H1 (cell line): ENCODE measurements around the gene PTPRT. TPM values are rescaled to one million over a fixed set of nuclear protein-coding genes. Genes with fewer than 3 reads are reported as not detected.

ENCODE experiments used
- CTCF ChIA-PET: fragments of 300-600 bp; sonication (Branson Sonifier 250); formaldehyde crosslinking; loops from one replicate; lab custom pipeline; 2021; ENCODE audit not compliant: partially characterized antibody; lab: Charles Lee
- POLR2A ChIA-PET: fragments of 300-600 bp; sonication (Branson Sonifier 250); formaldehyde crosslinking; loops from one replicate; lab custom pipeline; 2021; ENCODE audit warnings: inconsistent platforms; ENCODE audit not compliant: partially characterized antibody; lab: Charles Lee
- DNase-seq, 2 experiments: peaks; one replicate each; pipeline versions ENCODE4 v3.0.0 to v3.0.0-alpha.2; 2010 to 2022; ENCODE audit warnings: low spot score in 2 of 2, low read depth in 1 of 2, mixed read lengths in 1 of 2
- FAIRE-seq: peaks from 2 replicates; lab custom pipeline; 2011; peaks lifted over from hg19 to GRCh38; lab: Jason Lieb, UNC
- H2AFZ ChIP-seq: 2 replicates; pipeline ENCODE4 v1.8.1; 2012; ENCODE audit warnings: low read length, inconsistent platforms
- H2AK5ac ChIP-seq: 2 replicates; pipeline ENCODE4 v1.6.1; 2013; ENCODE audit warnings: low read depth, low read length
- H2BK120ac ChIP-seq: replicated peaks from 2 replicates; pipeline ENCODE3; 2013; ENCODE audit warnings: low read depth, low read length, inconsistent platforms
- H2BK12ac ChIP-seq: 2 replicates; pipeline ENCODE4 v1.6.1; 2013; ENCODE audit warnings: low read depth, low read length
- H2BK15ac ChIP-seq: 2 replicates; pipeline ENCODE4 v1.6.1; 2013; ENCODE audit warnings: low read length
- H2BK20ac ChIP-seq: 2 replicates; pipeline ENCODE4 v1.6.1; 2013; ENCODE audit warnings: low read length
- H2BK5ac ChIP-seq: 2 replicates; pipeline ENCODE4 v1.6.1; 2013; ENCODE audit warnings: low read depth, low read length
- H3K14ac ChIP-seq: 2 replicates; pipeline ENCODE4 v1.6.1; 2013; ENCODE audit warnings: inconsistent platforms; ENCODE audit not compliant: insufficient read length
- H3K18ac ChIP-seq: 2 replicates; pipeline ENCODE4 v1.6.1; 2013; ENCODE audit warnings: low read length; ENCODE audit errors: extremely low read depth
- H3K23ac ChIP-seq: 2 replicates; pipeline ENCODE4 v1.6.1; 2013; ENCODE audit warnings: inconsistent platforms; ENCODE audit not compliant: insufficient read length
- H3K23me2 ChIP-seq: 2 replicates; pipeline ENCODE4 v1.6.1; 2013; ENCODE audit warnings: low read depth, low read length
- H3K27ac ChIP-seq: 2 replicates; pipeline ENCODE4 v1.6.1; 2011; ENCODE audit warnings: low read depth, low read length, inconsistent platforms
- H3K27me3 ChIP-seq, 4 experiments: replicated peaks in 1 of 4; 1 replicate in 1 of 4; 2 replicates in 3 of 4; pipeline versions ENCODE4 v1.6.1 to v1.8.1; 2011 to 2013; ENCODE audit warnings: low read length in 3 of 4, mild to moderate bottlenecking in 3 of 4, inconsistent platforms in 2 of 4, mixed read lengths in 2 of 4, moderate library complexity in 1 of 4; ENCODE audit not compliant: control insufficient read depth in 3 of 4, insufficient read depth in 3 of 4; ENCODE audit errors: extremely low read depth in 1 of 4
- H3K36me3 ChIP-seq, 4 experiments: 2 replicates each; pipeline versions ENCODE4 v1.6.1 to v1.8.1; 2011 to 2013; ENCODE audit warnings: mild to moderate bottlenecking in 4 of 4, low read length in 3 of 4, moderate library complexity in 2 of 4, control low read depth in 1 of 4, inconsistent platforms in 1 of 4; ENCODE audit not compliant: insufficient read depth in 4 of 4, control insufficient read depth in 2 of 4
- H3K4ac ChIP-seq: replicated peaks from 2 replicates; pipeline ENCODE3; 2013; ENCODE audit warnings: low read length, low read depth, mixed read lengths, inconsistent platforms; ENCODE audit not compliant: insufficient read length
- H3K4me1 ChIP-seq, 4 experiments: replicated peaks in 1 of 4; 1 replicate in 1 of 4; 2 replicates in 3 of 4; pipeline versions ENCODE4 v1.6.1 to v1.8.1; 2011 to 2013; ENCODE audit warnings: low read length in 3 of 4, inconsistent platforms in 2 of 4, mixed read lengths in 1 of 4; ENCODE audit not compliant: insufficient read depth in 4 of 4, control insufficient read depth in 3 of 4
- H3K4me2 ChIP-seq, 2 experiments: 2 replicates each; pipeline versions ENCODE4 v1.6.1 to v1.8.1; 2011 to 2013; ENCODE audit warnings: low read depth in 2 of 2, low read length in 2 of 2, control low read depth in 1 of 2, inconsistent platforms in 1 of 2, mild to moderate bottlenecking in 1 of 2; ENCODE audit not compliant: insufficient read depth in 1 of 2
- H3K4me3 ChIP-seq, 4 experiments: fragments of 200-600, 300-600 bp in 1 of 4; sonication (generic), shearing (Covaris generic), sonication (Bioruptor Twin) in 1 of 4; 2 replicates each; pipeline versions ENCODE4 v1.5.1 to v1.8.1; 2011 to 2016; ENCODE audit warnings: low read length in 4 of 4, low read depth in 3 of 4, control low read depth in 2 of 4, inconsistent platforms in 2 of 4, mild to moderate bottlenecking in 2 of 4, mixed read lengths in 1 of 4, moderate library complexity in 1 of 4; ENCODE audit not compliant: insufficient read depth in 2 of 4; ENCODE audit errors: extremely low read depth in 1 of 4
- H3K56ac ChIP-seq: replicated peaks from 2 replicates; pipeline ENCODE3; 2013; ENCODE audit warnings: low read depth, mild to moderate bottlenecking, mixed read lengths, low read length, inconsistent platforms; ENCODE audit not compliant: insufficient read length
- H3K79me1 ChIP-seq: 2 replicates; pipeline ENCODE4 v1.6.1; 2013; ENCODE audit warnings: low read depth, low read length, control low read depth
- H3K79me2 ChIP-seq, 2 experiments: 2 replicates each; pipeline versions ENCODE4 v1.6.1 to v1.8.1; 2012 to 2013; ENCODE audit warnings: low read length in 2 of 2, mild to moderate bottlenecking in 2 of 2, inconsistent platforms in 1 of 2; ENCODE audit not compliant: insufficient read depth in 2 of 2, control insufficient read depth in 1 of 2
- H3K9ac ChIP-seq, 4 experiments: replicated peaks in 1 of 4; 1 replicate in 1 of 4; 2 replicates in 3 of 4; pipeline versions ENCODE4 v1.6.1 to v1.8.1; 2011 to 2013; ENCODE audit warnings: low read depth in 3 of 4, low read length in 3 of 4, control low read depth in 2 of 4, mild to moderate bottlenecking in 2 of 4, moderate library complexity in 2 of 4, inconsistent platforms in 1 of 4; ENCODE audit errors: extremely low read depth in 1 of 4
- H3K9me3 ChIP-seq, 2 experiments: 2 replicates each; pipeline versions ENCODE4 v1.6.1 to v1.8.1; 2012 to 2013; ENCODE audit warnings: mild to moderate bottlenecking in 2 of 2, moderate library complexity in 2 of 2, control low read depth in 1 of 2, inconsistent platforms in 1 of 2, low read depth in 1 of 2, low read length in 1 of 2, mixed read lengths in 1 of 2; ENCODE audit not compliant: insufficient read depth in 2 of 2
- H4K20me1 ChIP-seq, 2 experiments: replicated peaks in 1 of 2; 2 replicates each; pipeline versions ENCODE3 to v1.8.1; 2011 to 2013; ENCODE audit warnings: inconsistent platforms in 2 of 2, low read length in 2 of 2, mild to moderate bottlenecking in 1 of 2; ENCODE audit not compliant: insufficient read depth in 2 of 2, control insufficient read depth in 1 of 2
- H4K5ac ChIP-seq: 2 replicates; pipeline ENCODE4 v1.6.1; 2013; ENCODE audit warnings: low read length, low read depth, mixed read lengths, inconsistent platforms; ENCODE audit not compliant: insufficient read length
- H4K8ac ChIP-seq: 2 replicates; pipeline ENCODE4 v1.8.0; 2013; ENCODE audit warnings: mild to moderate bottlenecking, moderate library complexity, low read length, inconsistent platforms; ENCODE audit not compliant: insufficient read depth; ENCODE audit errors: extremely low read depth
- H4K91ac ChIP-seq: replicated peaks from 2 replicates; pipeline ENCODE3; 2013; ENCODE audit warnings: low read length, mixed read lengths, inconsistent platforms; ENCODE audit not compliant: insufficient read length
- CBX5 ChIP-seq: fragments of 300-800, 300-1000 bp; sonication (generic); IDR thresholded peaks from 2 replicates; pipeline ENCODE4 v1.7.1; 2016; ENCODE audit warnings: antibody characterized with exemption, low read length, low read depth
- CHD2 ChIP-seq: IDR thresholded peaks from 2 replicates; pipeline ENCODE4 v1.6.1; 2012; ENCODE audit warnings: low read length, improper control_type of control experiment
- YY1 ChIP-seq: IDR thresholded peaks from 2 replicates; pipeline ENCODE4 v1.6.1; 2011; ENCODE audit warnings: low read depth, mild to moderate bottlenecking, low read length
- WGBS, 2 experiments: shearing (Covaris generic) in 1 of 2; methylation state at CpG; one replicate each; pipeline versions ENCODE4 v1.1.6 to v1.1.7; 2013 to 2015; ENCODE audit warnings: low lambda C conversion rate in 2 of 2, mixed read lengths in 2 of 2, inconsistent platforms in 1 of 2, low coverage in 1 of 2, missing lambda C conversion rate in 1 of 2; ENCODE audit not compliant: insufficient replicate concordance in 2 of 2, insufficient coverage in 1 of 2, insufficient read length in 1 of 2; ENCODE audit errors: extremely low coverage in 1 of 2, missing lambda C conversion rate in 1 of 2; 5-methylcytosine and 5-hydroxymethylcytosine counted together
- polyA plus RNA-seq, 7 experiments: library from polyadenylated mRNA; depleted of rRNA in 3 of 7; stranded (reverse) in 5 of 7; unstranded in 2 of 7; fragments of >200 nt in 5 of 7; fragments of 200-250 nt in 2 of 7; gene quantifications; 1 replicate in 5 of 7; 2 replicates in 1 of 7; 4 replicates in 1 of 7; pipeline versions ENCODE4 v1.2.1 to v1.2.3, GENCODE V29; 2011 to 2013; ENCODE audit warnings: missing spikeins in 2 of 7, mixed read lengths in 2 of 7
- total RNA-seq: library from RNA; stranded (reverse); fragmentation: NEBNext Ultra II Directional; extraction: Animal tissue kit (Norgen Biotek cat#: 25700); gene quantifications from 2 replicates; pipeline ENCODE4 v1.2.1, GENCODE V29; 2021
- TF ChIP-seq, protein P1 (sequence below), 3 experiments: IDR thresholded peaks; 1 replicate in 2 of 3; 2 replicates in 1 of 3; pipeline versions ENCODE4 v1.5.1 to v1.6.1; 2011; ENCODE audit warnings: low read length in 3 of 3, mild to moderate bottlenecking in 3 of 3, inconsistent platforms in 2 of 3, low read depth in 1 of 3, moderate library complexity in 1 of 3; ENCODE audit not compliant: insufficient read depth in 1 of 3; ENCODE audit errors: control extremely low read depth in 1 of 3

PTPRT gene
- total and polyA plus RNA-seq, 2 of the 8 experiments (the other 6 are each of a cell fraction or from before 2014, with no cell fraction given), result 0.33 to 1.8 TPM

DNA sequence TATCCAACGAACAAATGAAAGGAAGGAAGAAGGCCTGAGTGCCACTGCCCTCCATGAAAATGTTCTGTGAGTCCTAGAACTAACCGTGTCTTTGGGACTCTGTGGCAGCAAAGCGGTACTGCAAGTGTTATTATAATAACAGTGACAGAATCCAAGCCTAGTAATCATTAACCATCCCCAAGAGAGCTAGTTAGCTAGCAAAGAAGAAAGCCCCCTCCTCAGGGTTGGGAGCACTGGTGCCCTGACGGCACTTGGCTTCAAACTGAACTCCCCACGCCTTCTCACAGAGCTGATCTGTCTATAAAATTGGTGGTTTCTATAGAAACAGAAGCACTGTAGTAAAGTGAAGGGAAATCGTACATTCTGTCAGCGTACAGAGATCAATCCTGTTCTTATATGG is 239.8 kb downstream of the PTPRT start:
- no peak overlapping the region for H4K91ac ChIP-seq
- H3K79me1 ChIP-seq, result no peaks in the 10 kb centered on the region
- FAIRE-seq (no peak), DNase-seq (no peak)
- no peak overlapping the region for H3K56ac ChIP-seq
- ChIA-PET POLR2A (no interaction called here), CTCF (interaction anchor here (0.7 to 2.2 kb wide), 9 partner anchors 11 to 241 kb away, joined by 3 to 8 read pairs (median 3); no protein-coding TSS in a partner anchor)
- H3K9ac ChIP-seq, result no peak overlapping the region
- no peak overlapping the region for H3K4me2 ChIP-seq
- no peak overlapping the region for H3K18ac ChIP-seq
- H3K4me3 ChIP-seq, result no peak overlapping the region
- no peaks in the 10 kb centered on the region for H3K36me3 ChIP-seq
- no peak overlapping the region for H3K23ac ChIP-seq
- no peak overlapping the region for H2AK5ac ChIP-seq
- H4K5ac ChIP-seq, result no peak overlapping the region
- H3K4me1 ChIP-seq, result no peaks in the 10 kb centered on the region
- no peak overlapping the region for H3K4ac ChIP-seq
- no peak overlapping the region for H2BK12ac ChIP-seq
- H3K9me3 ChIP-seq, result no peaks in the 10 kb centered on the region
- H4K8ac ChIP-seq, result no peak overlapping the region
- H2BK5ac ChIP-seq, result no peak overlapping the region
- no peaks in the 10 kb centered on the region for H4K20me1 ChIP-seq
- no peak overlapping the region for H3K14ac ChIP-seq
- TF ChIP-seq, protein P1, sequence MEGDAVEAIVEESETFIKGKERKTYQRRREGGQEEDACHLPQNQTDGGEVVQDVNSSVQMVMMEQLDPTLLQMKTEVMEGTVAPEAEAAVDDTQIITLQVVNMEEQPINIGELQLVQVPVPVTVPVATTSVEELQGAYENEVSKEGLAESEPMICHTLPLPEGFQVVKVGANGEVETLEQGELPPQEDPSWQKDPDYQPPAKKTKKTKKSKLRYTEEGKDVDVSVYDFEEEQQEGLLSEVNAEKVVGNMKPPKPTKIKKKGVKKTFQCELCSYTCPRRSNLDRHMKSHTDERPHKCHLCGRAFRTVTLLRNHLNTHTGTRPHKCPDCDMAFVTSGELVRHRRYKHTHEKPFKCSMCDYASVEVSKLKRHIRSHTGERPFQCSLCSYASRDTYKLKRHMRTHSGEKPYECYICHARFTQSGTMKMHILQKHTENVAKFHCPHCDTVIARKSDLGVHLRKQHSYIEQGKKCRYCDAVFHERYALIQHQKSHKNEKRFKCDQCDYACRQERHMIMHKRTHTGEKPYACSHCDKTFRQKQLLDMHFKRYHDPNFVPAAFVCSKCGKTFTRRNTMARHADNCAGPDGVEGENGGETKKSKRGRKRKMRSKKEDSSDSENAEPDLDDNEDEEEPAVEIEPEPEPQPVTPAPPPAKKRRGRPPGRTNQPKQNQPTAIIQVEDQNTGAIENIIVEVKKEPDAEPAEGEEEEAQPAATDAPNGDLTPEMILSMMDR (IDR thresholded peaks at IDR 0.05; ENCODE audit: control extremely low read depth in 1 of 3, insufficient read depth in 1 of 3, low read depth in 1 of 3, low read length in 3 of 3), result peak in 1 of 3 experiments; percentile 11; a peak in 1 of 4 replicates
- TF ChIP-seq CHD2, result no peak
- no peak for TF ChIP-seq YY1
- no peak for TF ChIP-seq CBX5
- H2AFZ ChIP-seq, result no peak overlapping the region
- no peaks in the 10 kb centered on the region; the same call in 1 of the 2 replicates for H3K23me2 ChIP-seq
- H3K27ac ChIP-seq, result no peak overlapping the region
- 87% methylated on average over 7 of the region's 7 CpGs; no CpG with 5 or more reads in 1 of the 2 experiments for WGBS, 2 experiments
- H2BK120ac ChIP-seq, result no peak overlapping the region
- H3K79me2 ChIP-seq, result no peaks in the 10 kb centered on the region
- no peaks in the 10 kb centered on the region for H3K27me3 ChIP-seq
- no peak overlapping the region for H2BK15ac ChIP-seq
- no peak overlapping the region for H2BK20ac ChIP-seq
